ENCODE data around the gene SMPD3. TPM values are rescaled to one million over a fixed set of nuclear protein-coding genes. Genes with fewer than 3 reads are reported as not detected.

Gene SMPD3
- total RNA-seq, 1 donor from 2014 or later: 2.5 TPM

DNA sequence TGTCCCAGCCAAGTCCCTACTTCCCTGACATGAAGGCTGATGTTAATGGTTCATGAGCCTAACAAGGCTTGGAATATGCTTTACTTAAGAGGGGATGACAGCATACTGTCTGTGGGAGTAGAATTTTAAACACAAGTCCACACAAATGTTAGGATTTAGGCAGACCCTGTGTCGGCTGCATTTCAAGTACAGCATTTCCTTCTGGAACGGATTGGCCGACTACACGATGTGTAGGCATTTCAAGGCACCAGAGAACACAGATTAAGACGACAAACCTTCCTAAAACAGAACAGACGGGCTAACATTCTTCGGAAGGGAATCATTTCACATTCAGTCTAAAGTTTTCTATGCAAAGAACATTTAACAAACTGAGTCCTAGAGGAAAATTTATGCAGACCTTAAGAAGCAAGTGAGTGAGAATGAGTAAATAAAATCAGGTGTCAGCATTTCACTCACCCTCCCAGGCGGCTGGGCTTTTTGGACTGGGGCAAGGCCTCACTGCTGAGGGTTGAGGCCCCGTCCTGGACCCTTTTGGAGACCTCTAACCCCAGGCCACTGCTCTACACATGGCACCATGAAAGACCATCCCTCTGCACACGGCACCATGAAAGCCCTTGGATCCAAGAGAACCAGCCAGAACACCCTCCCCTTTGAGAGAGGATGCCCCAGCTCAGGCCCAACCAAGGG lies 67.5 kb downstream of the SMPD3 start:
- DNase-seq: no peak

DNA sequence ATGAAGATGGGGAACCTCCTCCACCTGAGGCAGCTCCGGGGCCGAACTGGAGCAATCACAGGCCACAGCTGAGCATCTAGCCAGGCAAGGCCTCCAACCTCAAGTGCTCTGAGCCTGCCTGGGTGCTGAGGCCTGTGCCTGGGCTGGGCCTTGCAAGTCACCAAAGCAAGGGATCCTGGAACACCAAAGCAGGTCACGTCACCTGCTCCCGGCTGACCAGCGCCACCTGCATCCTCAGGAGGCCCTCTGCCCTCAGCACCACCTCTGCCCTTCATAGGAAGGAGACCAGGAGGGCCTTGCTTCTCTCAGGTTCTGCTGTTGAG lies 68.0 kb downstream of the SMPD3 start:
- DNase-seq: no peak

DNA sequence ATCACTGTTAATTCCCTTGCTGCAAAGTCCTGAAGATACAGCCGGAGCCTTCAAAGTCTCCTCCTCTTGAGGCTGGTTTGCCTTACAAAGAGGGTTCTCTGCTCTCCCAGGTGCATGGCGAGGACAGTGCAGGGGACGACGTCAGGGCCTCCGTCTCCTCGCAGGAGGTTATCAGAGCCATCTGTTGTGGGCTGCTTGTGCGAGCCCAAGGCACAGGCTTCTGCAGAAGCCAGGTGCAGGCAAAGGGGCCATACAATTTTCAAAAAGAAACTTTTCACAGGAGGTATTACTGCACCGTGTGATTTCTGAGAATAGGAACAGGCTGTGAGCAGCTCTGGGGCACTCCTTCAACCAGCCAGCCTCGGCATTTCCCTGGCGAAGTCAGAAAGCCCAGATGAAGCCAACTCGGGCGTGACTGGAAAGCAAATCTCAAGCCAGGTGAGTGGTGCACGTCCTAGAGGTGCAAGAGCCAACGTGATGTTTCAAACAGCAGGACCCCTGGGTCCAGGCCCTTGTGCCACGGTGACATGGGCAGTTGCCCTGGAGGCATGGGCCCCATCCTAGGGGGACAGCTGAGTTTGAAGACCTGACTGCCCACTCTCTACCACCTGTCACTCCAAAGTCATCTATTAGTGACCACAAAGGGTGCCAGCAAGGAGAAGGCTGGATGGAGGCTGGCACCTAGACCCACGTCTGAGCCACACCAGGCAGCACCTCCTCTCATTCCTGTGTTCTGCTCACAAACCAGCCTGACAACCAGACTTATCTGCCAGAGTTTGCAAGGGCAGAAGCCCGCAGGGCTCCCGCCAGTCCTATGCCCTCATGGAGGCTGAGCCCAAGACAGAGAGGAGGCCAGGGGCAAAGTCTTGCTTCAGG lies 68.6 kb downstream of the SMPD3 start:
- DNase-seq: no peak

DNA sequence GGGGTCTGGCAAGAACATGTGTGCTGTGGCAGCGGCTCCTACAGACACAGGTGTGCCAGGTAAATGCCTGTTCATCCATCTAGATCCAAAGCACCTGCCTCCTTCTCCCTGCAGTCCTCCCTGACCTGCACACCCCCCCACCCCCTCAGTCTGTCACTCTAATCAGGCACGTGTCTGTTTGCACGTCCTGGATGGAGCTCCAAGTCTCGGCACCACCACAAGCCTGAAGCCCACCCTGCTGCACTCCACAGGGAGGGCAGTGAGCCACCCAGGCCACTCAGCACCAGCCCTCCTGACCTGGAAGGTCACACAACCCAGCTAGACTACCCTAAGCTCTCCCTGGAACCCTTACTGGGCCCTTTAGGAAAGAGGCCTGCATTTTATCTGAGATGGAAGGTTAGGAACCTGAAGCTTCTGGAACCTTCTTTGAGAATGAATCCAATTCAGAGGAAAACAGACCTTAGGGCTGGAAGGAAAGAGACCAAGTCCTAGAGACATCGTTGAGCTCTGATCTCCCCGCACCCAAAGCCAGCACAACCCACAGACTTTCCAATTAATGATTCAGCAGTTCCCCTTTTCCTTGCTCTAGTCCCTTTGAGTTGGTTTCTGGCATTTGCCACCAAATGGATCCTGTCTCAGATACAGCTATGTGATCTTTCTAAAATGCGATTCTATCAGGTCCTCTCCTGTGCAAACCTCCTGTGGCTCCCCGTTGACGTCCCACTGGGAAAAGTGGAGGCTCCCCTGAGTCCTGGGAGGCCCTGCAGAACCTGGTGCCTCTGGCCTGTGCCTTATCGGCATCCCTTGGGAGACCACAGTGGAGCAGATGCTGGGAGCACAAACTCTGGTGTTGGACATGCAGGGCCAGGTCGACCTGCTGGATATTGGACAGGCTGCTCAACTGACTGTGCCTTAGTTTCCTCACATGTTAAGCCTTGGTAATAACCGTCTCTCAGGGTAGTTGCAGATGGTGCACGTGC lies 69.6 kb downstream of the SMPD3 start:
- no peak for DNase-seq

DNA sequence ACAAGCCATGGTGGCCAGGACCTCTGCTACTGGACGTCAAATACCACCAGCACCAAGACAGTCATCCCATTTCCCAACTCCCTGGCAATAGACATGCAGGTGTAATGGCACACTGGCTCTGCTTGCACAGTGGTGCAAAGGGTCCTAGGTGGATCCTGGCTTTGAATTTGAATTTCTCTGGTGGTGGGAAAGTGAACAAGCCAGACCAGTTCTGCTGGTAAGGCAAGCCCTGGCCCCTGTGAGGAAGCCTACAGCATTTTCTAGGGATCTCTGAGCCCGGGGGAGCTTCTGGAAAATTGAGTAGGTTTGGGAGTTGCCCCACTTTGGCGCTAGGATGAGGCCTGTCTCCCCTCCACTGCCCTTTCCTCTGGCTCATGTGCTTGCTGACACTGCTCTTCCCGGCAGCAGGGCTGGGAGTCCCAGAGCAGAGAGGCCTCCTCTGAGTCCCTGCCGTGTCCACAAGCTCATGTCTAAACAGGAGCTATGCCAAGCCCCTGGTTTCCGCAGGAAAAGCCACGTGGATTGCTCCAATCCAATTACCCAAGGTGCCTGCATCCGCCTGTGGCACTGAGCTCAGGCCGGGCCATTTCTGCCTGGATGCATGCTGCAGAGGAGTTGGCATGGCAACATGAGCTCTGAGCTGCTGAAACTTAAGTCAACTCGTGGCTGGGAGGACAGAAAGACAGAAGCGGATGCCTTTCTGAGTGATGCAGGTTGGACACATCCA lies 70.5 kb downstream of the SMPD3 start:
- peak; percentile 45 for DNase-seq

DNA sequence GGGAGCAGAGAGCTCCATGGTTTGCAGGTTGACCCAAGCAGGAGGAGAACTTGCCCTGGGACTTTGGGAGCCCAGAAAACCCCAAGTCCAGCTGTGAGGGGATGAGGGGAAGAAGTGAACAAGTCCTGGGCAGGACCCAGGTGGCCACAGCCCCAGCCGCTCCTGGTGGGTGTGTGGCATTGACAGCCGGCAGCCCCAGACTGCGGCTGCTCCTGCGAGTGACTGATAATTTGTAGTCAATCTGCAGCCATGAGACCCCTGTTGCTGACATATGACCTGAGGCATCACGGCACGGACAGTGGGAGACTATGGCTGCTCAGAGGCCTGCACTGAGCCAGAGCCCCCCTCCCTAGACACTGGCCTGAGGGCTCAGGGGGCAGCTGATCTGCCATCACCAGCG lies 71.1 kb downstream of the SMPD3 start:
- no peak for DNase-seq

DNA sequence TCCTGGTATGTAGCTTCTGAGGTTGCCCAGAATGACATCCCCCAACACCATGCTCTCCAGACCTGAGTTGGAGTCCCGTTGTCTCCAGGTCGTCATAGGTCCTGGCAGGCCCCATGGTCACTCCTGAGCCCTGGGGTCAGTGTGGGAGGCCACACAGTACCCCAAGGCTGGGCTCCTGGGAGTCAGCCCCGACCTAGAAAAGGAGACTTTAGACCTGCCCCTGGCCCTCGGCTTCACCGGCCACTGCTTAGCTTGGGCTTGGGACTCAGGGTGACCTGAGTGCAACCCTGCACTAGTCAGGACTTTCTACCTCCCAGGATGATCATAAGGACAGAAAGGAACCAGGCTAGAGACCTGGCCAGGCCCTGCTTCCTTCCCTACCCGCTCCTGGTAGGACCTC lies 71.7 kb downstream of the SMPD3 start:
- no peak for DNase-seq

DNA sequence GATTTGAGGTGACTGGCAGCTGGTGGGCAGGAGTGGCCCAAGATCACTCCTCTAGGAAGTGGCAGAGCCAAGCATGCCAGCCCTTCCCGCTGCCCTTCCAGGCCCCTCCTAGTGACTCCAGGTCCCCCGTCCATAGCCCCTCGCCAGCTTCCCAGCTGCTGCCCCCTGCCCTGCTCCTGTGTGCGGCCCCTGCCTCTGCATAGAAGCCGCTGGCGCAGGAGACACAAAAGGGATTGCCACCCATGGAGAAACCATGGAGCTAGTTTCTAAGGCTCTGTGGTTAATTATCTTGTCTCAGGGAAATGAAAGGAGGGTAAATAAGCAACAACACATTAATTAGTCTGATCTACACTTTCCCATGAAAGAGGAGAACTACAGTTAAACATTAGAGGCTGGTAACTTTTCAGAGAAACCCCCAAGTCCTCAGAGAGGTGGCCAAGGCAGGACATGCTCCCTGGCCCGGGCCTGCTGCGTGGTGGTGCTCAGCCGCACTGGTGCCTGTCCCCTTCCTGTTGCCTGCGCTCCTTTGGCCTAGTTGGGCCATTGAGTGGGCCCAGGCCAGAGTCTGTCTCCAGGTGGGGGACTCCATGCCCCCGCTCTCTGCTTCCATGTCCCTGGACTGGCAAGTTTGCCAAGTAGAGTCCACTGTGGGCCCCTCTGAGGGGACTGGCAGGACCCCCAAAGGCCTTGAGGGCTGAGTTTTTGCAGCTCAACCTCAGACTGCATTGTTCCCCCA lies 72.3 kb downstream of the SMPD3 start:
- no peak for DNase-seq

DNA sequence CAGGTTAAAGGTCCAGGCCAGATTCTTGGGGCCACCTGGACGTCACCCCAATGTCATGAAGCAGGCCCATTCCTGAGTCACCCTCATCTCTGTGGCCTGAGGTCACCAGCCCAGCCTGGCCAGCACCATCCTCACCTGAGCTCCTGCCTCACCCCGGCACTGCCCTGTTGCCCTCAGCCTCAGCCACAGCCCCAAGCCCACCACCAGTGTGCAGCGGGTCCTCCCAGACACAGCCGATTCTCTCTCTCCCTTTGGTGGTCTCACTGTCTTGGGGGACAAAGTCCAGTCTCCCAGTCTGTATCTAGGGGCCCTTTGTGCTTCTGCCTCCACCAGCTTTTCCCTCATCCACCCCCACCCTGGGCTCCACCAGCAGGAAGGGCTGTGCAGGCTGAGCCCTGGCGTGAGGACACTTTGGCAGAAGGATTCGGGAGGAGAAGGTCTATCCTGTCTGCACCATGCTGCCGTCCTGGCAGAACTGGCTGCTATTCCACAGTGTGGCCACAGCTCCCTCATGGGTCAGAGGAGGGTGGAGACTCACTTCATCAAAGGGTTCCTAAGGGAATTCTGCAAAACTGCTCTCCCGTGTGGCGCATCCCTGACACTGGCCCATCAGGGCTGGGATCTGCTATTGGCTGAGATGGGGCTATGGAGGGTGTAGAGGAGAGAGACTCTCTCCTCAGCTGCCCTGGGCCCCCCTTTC lies 73.2 kb downstream of the SMPD3 start:
- DNase-seq: no peak

DNA sequence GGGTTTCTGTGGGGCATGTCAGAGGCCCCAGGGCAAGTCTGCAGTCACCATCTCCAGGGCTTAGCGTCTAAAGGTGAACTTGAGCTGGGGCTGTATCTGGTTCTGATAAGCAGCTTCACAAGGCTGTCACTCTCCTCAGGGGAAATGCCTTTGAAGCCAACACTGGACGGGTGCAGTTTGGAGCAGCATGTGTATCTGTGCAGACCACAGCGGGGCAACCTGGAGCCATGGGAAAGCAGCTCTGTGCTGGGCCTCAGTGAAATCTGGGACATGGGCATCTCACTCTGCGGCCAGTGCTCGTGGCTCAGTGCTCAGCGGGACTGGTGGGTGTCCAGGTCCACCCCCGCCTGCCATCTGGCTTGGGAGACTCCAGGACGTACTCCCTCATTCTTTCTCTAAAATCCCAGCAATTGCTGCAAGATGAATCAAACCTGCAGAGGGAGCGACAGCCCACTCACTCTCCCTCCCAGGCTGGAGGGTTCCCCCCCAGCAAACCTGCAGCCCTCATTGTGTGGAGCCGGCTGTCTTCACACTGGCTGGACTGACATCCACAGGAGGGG lies 74.0 kb downstream of the SMPD3 start:
- DNase-seq: no peak

DNA sequence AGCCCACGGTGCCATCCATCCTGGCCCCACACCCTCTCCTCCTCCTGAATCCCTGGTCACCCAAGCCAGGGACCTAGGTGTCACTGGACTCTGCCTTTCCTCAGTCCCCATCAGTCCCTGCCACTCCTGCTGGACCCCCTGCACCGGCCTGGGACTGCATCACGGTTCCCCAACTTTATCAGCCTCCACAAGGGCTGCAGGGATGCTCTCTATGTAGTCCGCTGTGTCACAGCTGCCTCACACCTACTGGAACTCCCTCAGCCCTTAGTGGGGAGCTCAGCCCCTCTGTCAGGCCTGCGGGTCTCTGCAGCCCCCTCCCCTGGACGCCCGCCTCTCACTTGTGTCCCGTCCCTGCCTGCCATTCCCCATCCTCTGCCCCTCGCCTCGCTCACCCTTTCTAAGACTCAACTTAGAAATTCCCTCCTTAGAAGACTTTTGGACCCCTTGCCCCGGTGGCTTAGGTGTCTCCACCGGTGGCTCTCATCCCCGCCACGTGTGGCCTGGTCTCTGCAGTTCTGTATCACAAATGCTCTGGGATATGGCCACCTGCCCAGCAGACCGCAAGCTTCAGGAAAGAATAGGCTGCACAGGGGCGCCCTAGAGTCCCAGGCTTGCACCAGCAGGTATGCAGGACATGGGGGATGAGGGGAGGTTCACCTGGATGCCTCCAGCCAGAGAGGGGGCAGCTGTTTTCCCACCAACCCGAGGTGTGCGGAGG lies 74.6 kb downstream of the SMPD3 start:
- no peak for DNase-seq

DNA sequence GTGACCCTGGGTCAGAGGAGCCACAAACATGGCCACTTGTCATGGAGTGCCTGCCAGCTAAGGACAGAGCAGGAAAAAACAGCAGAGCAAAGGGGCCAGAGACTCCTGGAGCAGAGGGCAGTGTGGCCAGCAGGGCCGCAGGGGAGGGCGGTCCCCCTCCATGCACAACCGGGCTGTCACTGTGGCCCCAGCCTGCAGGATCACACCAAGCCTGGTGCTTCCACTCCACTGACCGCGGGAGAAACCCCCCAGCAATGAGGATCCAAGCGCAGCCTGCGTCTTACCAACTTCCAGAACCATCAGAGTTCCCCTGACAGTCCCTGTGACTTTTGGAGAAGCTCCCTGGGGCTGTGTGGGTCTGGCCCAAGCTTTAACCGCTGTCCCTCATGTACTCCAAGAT lies 75.5 kb downstream of the SMPD3 start:
- no peak for DNase-seq

DNA sequence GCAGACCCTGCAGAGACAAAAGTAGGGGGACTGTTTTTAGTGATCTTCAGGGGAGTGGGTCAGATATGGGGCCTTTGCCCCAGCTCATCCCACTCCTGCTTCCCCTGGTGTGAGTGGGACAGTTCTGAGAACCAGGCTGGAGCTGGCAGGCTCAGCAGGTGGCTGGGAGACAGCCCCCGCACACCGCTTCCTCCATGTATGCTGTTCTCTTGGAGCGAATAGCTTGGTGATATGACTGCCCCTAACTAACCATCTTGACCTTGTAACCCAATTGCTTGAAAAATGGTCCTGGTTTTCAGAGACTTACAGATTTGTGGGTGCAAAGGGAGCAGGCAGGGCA lies 76.0 kb downstream of the SMPD3 start:
- DNase-seq: no peak

DNA sequence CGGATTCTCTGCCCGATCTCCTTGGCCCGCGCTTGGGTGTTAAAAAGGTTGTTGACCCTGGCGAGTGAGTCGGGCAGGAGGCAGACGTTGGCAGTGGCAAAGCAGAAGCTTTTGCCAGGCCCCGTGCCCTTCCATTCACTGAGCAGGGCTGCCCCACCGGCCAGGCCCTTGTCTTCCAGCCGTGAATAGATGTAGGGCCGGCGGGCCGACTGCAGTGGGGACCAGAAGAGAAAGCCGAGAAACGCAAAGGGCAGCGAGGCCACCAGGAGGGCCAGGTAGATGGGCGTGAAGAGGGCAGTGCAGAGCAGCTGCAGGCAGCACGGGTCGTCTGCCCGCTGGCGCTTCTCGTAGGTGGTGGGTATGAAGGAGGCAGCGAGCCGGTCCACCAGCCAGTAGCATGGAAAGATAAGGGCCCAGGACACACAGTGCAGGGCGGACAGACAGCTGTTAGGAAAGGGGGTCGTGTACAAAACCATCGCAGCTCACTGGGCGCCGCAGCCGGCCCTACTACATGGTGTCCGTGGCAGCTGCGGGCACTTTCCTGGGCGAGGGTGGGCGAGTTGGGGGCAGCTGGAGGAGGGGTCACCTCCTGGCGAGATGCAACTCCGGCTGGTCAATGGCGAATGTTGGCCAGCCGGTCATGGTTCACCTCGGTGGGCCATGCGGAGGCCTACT lies 76.5 kb downstream of the SMPD3 start:
- DNase-seq: no peak

DNA sequence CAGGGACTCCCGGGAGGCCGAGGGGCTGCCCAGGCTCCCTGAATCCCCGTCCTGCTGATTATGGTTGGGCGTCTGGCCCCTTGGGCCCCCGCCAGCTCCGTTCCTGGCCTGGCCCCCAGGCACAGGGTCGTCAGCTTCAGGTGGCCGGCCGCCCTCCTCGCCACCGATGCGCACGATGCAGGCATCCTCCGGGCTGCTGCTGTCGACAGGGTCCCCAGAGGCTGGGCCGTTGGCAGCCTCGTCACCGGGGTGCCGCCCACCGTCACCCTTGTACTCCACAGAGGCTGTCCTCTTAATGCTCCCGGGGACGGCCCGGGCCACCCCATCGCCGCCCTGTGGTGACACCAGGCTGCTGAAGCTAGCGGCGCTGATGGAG lies 77.0 kb downstream of the SMPD3 start:
- no peak for DNase-seq

DNA sequence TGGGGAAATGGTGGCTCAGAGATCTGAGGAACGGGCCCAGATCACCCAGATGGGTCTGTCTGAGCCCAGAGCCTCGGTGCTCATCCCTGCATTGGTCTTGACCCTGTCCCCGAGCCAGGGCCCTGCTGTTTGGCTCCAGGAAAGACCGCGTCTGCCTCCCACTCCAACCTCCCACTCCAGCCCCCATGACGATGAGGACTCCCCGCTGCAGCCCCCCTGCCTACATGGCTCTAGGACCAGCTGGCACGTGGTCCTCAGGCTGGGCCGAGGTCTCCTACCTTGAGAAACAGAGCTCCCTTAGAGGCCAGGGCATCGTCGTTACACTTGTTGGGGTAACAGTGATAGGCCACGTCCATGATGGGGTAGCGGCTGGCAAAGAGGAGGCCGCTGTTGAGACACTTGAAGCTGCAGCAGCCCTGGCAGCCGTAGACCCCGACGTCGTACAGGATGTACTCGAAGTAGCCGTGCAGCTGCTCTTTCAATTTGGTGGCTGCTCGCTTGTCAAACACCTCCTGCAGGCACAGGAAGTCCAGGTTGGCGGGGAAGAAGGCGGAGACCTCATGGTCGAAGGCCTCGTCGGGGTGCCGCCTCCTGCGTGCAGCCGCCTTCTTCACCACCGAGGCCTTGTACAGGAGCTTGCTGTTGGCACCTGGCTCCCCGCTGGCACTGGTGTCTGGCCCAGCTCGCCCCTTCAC lies 77.6 kb downstream of the SMPD3 start:
- no peak for DNase-seq

DNA sequence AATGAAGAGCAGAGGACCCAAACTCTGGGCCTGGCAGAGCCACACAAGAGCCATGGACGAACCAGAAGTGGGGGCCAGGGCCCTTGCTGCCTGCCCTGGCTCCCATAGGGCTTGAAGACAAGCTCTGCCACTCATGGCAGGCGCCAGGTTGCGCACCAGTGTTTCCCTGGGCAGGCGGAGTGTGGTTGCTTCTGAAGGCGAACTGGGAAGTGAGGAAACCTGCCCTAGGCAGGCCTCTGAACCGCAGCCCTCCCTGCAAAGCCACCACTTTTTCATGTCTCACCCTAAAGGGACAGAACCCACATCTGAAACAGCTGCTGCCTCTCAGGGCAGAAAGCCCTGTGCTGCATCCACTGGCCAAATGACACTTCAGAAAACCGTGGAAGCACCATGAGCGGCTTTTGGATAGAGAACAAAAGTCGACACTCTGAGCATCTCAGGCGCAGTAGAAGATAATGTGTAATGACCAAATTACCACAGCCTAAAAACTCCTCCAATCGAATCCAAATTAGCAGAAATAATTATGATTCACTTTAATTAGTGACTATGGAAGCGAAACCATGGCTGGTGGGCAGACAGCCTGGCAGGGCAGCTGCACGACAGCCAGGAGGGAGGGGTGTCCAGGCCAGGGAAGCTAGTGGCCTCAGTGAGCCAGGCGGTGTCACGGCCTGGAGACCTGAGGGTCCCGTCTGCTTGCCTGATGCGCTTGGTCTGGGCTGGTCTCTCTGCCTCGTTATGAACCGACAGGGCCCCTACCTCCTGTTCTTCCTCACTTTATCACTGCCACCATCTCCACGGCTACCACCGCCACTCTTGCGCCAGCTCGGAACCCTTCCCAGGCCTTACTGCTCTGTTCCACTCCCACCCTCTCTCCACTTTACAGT lies 78.4 kb downstream of the SMPD3 start:
- no peak for DNase-seq

DNA sequence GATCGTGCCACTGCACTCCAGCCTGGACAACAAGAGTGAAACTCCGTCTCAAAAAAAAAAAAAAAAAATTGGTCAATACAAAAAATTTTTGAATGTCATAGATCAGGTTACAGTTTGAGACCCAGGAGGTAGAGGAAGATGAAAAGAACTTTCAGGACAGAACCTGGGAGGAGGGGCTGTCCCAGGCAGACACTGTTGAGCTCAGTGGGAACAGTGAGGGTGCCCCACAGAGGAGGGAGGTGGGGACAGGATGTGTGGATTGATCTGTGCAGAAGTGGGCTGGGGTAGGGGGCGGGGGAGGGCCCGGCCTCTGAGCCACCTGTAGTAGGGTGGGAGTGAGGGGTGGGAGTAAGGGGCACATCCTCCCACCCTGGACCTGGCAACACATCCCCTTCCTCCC lies 79.1 kb downstream of the SMPD3 start:
- DNase-seq: no peak
